WTC11 (cell line): Measurements from ENCODE around the gene SGIP1. TPM values are rescaled to one million over a fixed set of nuclear protein-coding genes. Genes with fewer than 3 reads are reported as not detected.

Source experiments
- ATAC-seq: fragments of 200-7000 bp; cut with Tn5 transposase; 2 replicates; pipeline ENCODE4 v1.10.0; 2021; ENCODE audit warnings: mild to moderate bottlenecking, moderate library complexity
- CTCF ChIA-PET: fragments of 300-600 bp; sonication (Branson Sonifier 250); formaldehyde crosslinking; loops from one replicate; lab custom pipeline; 2021; ENCODE audit warnings: antibody characterized with exemption; lab: Charles Lee
- POLR2A ChIA-PET: fragments of 350-600 bp; sonication (Branson Sonifier 250); formaldehyde crosslinking; loops from one replicate; lab custom pipeline; 2021; ENCODE audit warnings: antibody characterized with exemption; lab: Charles Lee
- DNase-seq: peaks from one replicate; pipeline ENCODE4 v3.0.0; 2021; ENCODE audit warnings: low spot score
- H3K27ac Mint-ChIP-seq: 2 replicates; pipeline ENCODE4 v1.8.0; 2021; ENCODE audit warnings: mixed read lengths
- H3K27me3 Mint-ChIP-seq: 2 replicates; pipeline ENCODE4 v1.8.0; 2021; ENCODE audit warnings: low read depth, mild to moderate bottlenecking, moderate library complexity, mixed read lengths
- H3K36me3 Mint-ChIP-seq: 2 replicates; pipeline ENCODE4 v1.8.0; 2021; ENCODE audit warnings: mixed read lengths
- H3K4me1 Mint-ChIP-seq: 2 replicates; pipeline ENCODE4 v1.8.0; 2022; ENCODE audit warnings: mixed read lengths
- H3K4me3 Mint-ChIP-seq: 2 replicates; pipeline ENCODE4 v1.8.0; 2021; ENCODE audit warnings: mild to moderate bottlenecking, moderate library complexity, mixed read lengths
- H3K9me3 Mint-ChIP-seq: 2 replicates; pipeline ENCODE4 v1.8.0; 2021; ENCODE audit warnings: mixed read lengths
- ERG ChIP-seq: fragments of 250-450 bp; sonication (Bioruptor Pico); IDR thresholded peaks from 2 replicates; pipeline ENCODE4 v1.8.0; 2021; ENCODE audit warnings: mild to moderate bottlenecking
- FOXJ3 ChIP-seq: sonication (generic); formaldehyde crosslinking; IDR thresholded peaks from 2 replicates; pipeline ENCODE4 v1.9.0; 2021; ENCODE audit warnings: missing genetic modification reagents, mild to moderate bottlenecking, borderline replicate concordance
- IRF1 ChIP-seq: sonication (generic); formaldehyde crosslinking; IDR thresholded peaks from 2 replicates; pipeline ENCODE4 v1.8.0; 2023; ENCODE audit warnings: missing genetic modification reagents
- JAZF1 ChIP-seq: fragments of 250-450 bp; sonication (Bioruptor Pico); IDR thresholded peaks from 2 replicates; pipeline ENCODE4 v1.9.0; 2021; ENCODE audit warnings: moderate library complexity, mild to moderate bottlenecking, inconsistent platforms
- MAX ChIP-seq: sonication (generic); formaldehyde crosslinking; IDR thresholded peaks from 2 replicates; pipeline ENCODE4 v1.8.0; 2022; ENCODE audit warnings: mild to moderate bottlenecking, missing genetic modification reagents
- OVOL2 ChIP-seq: fragments of 250-450 bp; sonication (Bioruptor Pico); IDR thresholded peaks from 2 replicates; pipeline ENCODE4 v1.9.0; 2021; ENCODE audit warnings: mild to moderate bottlenecking, borderline replicate concordance
- TCF7 ChIP-seq: sonication (generic); formaldehyde crosslinking; IDR thresholded peaks from 2 replicates; pipeline ENCODE4 v1.8.0; 2022; ENCODE audit warnings: mild to moderate bottlenecking, low read depth, missing genetic modification reagents, moderate library complexity
- ZBTB21 ChIP-seq: sonication (generic); formaldehyde crosslinking; IDR thresholded peaks from 2 replicates; pipeline ENCODE4 v1.8.1; 2023; ENCODE audit warnings: mild to moderate bottlenecking, missing genetic modification reagents, borderline replicate concordance
- ZNF263 ChIP-seq: sonication (generic); formaldehyde crosslinking; IDR thresholded peaks from 2 replicates; pipeline ENCODE4 v1.8.1; 2022; ENCODE audit warnings: low read depth, mild to moderate bottlenecking, moderate library complexity, missing genetic modification reagents
- total RNA-seq: library from RNA; stranded (reverse); gene quantifications from 3 replicates; pipeline ENCODE4 v1.2.3, GENCODE V29; 2021
- TF ChIP-seq, protein P1 (sequence below): fragments of 250-450 bp; sonication (Bioruptor Pico); IDR thresholded peaks from 2 replicates; pipeline ENCODE4 v2.1.2; 2022; ENCODE audit warnings: mild to moderate bottlenecking, moderate library complexity
- TF ChIP-seq, protein P2 (sequence below): sonication (generic); formaldehyde crosslinking; IDR thresholded peaks from 2 replicates; pipeline ENCODE4 v1.8.0; 2022; ENCODE audit warnings: missing genetic modification reagents
- TF ChIP-seq, protein P3 (sequence below): fragments of 250-450 bp; sonication (Bioruptor Pico); IDR thresholded peaks from 2 replicates; pipeline ENCODE4 v1.9.0; 2021; ENCODE audit warnings: mild to moderate bottlenecking

SGIP1 gene
- total RNA-seq, 1 experiment from 2014 or later, result 3.9 TPM

DNA sequence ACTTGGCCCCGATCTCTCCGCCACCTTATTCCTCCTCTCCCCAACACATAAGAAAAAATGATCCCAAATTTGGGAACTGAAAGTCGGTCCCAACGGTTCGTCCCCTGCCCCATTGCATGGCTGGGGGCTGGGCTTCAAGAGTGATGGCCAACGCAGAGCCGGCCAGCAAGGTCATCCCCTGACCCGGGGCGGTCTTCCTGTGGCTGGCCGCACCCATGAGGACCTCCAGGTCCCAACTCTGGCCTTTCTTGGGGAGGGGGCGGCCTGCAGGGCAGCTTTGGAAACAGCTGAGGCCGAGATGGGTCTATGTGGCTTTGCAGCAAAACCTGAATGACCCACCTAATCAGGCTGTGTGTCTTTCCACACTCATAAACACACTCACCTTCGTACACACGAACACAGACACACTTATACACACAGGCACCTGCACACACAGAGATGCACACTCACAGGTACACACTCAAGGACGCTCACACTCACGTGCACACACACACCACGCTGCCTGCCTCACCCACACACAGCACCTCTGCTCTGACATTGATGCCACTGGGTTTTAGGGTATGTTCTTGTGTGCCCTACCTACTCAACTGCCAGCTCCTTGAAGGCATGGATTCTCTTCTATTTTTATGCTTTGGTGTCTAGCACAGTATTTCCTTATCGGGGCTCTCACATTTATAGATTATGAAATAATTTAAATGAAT lies 218.9 kb downstream of the SGIP1 start (continued):
- TF ChIP-seq MAX (CRISPR knock-in tag), result no peak
- TF ChIP-seq, all 79 proteins: peak for 0

- no peak overlapping the region for H3K4me3 Mint-ChIP-seq
- CTCF ChIA-PET, result interaction anchor here (0.6 kb wide), 1 partner anchor 33 kb away, joined by 5 read pairs; no protein-coding TSS in a partner anchor
Observed at GRCh38 chr1:66757722-66758240, 223.8 kb downstream of the SGIP1 start.

More at GRCh38 chr1:66757722-66758240, 223.8 kb downstream of the SGIP1 start:
- DNase-seq (no peak), ATAC-seq (no peak)
- POLR2A ChIA-PET, result no interaction called here
- TF ChIP-seq IRF1 (CRISPR knock-in tag) (no peak), ZNF263 (CRISPR knock-in tag) (no peak), ZBTB21 (CRISPR knock-in tag) (no peak), TCF7 (CRISPR knock-in tag) (no peak), JAZF1 (no peak), OVOL2 (CRISPR knock-in tag) (no peak), ERG (CRISPR knock-in tag) (no peak), FOXJ3 (no peak)
- TF ChIP-seq, protein P1, sequence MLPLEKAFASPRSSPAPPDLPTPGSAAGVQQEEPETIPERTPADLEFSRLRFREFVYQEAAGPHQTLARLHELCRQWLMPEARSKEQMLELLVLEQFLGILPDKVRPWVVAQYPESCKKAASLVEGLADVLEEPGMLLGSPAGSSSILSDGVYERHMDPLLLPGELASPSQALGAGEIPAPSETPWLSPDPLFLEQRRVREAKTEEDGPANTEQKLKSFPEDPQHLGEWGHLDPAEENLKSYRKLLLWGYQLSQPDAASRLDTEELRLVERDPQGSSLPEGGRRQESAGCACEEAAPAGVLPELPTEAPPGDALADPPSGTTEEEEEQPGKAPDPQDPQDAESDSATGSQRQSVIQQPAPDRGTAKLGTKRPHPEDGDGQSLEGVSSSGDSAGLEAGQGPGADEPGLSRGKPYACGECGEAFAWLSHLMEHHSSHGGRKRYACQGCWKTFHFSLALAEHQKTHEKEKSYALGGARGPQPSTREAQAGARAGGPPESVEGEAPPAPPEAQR (CRISPR knock-in tag), result no peak
- TF ChIP-seq, protein P2, sequence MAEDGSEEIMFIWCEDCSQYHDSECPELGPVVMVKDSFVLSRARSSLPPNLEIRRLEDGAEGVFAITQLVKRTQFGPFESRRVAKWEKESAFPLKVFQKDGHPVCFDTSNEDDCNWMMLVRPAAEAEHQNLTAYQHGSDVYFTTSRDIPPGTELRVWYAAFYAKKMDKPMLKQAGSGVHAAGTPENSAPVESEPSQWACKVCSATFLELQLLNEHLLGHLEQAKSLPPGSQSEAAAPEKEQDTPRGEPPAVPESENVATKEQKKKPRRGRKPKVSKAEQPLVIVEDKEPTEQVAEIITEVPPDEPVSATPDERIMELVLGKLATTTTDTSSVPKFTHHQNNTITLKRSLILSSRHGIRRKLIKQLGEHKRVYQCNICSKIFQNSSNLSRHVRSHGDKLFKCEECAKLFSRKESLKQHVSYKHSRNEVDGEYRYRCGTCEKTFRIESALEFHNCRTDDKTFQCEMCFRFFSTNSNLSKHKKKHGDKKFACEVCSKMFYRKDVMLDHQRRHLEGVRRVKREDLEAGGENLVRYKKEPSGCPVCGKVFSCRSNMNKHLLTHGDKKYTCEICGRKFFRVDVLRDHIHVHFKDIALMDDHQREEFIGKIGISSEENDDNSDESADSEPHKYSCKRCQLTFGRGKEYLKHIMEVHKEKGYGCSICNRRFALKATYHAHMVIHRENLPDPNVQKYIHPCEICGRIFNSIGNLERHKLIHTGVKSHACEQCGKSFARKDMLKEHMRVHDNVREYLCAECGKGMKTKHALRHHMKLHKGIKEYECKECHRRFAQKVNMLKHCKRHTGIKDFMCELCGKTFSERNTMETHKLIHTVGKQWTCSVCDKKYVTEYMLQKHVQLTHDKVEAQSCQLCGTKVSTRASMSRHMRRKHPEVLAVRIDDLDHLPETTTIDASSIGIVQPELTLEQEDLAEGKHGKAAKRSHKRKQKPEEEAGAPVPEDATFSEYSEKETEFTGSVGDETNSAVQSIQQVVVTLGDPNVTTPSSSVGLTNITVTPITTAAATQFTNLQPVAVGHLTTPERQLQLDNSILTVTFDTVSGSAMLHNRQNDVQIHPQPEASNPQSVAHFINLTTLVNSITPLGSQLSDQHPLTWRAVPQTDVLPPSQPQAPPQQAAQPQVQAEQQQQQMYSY (CRISPR knock-in tag), result no peak
- TF ChIP-seq, protein P3, sequence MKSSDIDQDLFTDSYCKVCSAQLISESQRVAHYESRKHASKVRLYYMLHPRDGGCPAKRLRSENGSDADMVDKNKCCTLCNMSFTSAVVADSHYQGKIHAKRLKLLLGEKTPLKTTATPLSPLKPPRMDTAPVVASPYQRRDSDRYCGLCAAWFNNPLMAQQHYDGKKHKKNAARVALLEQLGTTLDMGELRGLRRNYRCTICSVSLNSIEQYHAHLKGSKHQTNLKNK, result no peak
- peaks cover 9% of the 10 kb centered on the region for H3K27me3 Mint-ChIP-seq
- H3K36me3 Mint-ChIP-seq, result no peaks in the 10 kb centered on the region
- no peak overlapping the region for H3K27ac Mint-ChIP-seq
- peaks cover 5% of the 10 kb centered on the region for H3K9me3 Mint-ChIP-seq
- H3K4me1 Mint-ChIP-seq, result peaks cover 3% of the 10 kb centered on the region
